Stomach (tissue), 4 donors: ENCODE results near the gene TRPV4.

Experiments
- CTCF ChIP-seq, 7 experiments: fragments of 450-650 bp in 4 of 7; fragments of 200-600 bp in 3 of 7; sonication (generic) in 3 of 7; IDR thresholded peaks; one replicate each; pipeline ENCODE4 v1.5.1; 2016 to 2019; ENCODE audit warnings: antibody characterized with exemption in 7 of 7, control low read depth in 2 of 7, mild to moderate bottlenecking in 1 of 7
- EP300 ChIP-seq: sonication (generic); formaldehyde crosslinking; IDR thresholded peaks from one replicate; pipeline ENCODE4 v1.6.1; 2017; ENCODE audit warnings: antibody characterized with exemption
- POLR2A ChIP-seq, 4 donors: fragments of 450-650 bp; IDR thresholded peaks; one replicate each; pipeline ENCODE4 v1.6.1; 2016; ENCODE audit warnings: antibody characterized with exemption in 4 of 4, control low read depth in 2 of 4, mild to moderate bottlenecking in 1 of 4, moderate library complexity in 1 of 4

- TF ChIP-seq POLR2A (IDR thresholded peaks at IDR 0.05): no peak
- no peak for TF ChIP-seq CTCF (IDR thresholded peaks at IDR 0.05)
- no peak for TF ChIP-seq EP300
These were observed 18.5 kb downstream of the TRPV4 start for GRCh38 chr12:109814600-109815150.
